NCI-H82 treated with DMSO at 0.1 percent for 48 hours (cell line): ENCODE data around the gene C4orf54.

Source experiments
- DNase-seq: peaks from one replicate; lab custom pipeline; 2025; ENCODE audit not compliant: unreplicated experiment; lab: John Stamatoyannopoulos, UW

The C4orf54 gene

GRCh38 chr4:99625369-99625768 lies 32.3 kb downstream of the C4orf54 start:
- no peak for DNase-seq

GRCh38 chr4:99624141-99624719 lies 33.4 kb downstream of the C4orf54 start:
- no peak for DNase-seq

- DNase-seq: no peak
Measured at GRCh38 chr4:99622341-99622740, 35.3 kb downstream of the C4orf54 start.

GRCh38 chr4:99617374-99617773 lies 40.3 kb downstream of the C4orf54 start:
- DNase-seq: no peak

GRCh38 chr4:99615170-99615820 lies 42.3 kb downstream of the C4orf54 start:
- peak; percentile 55 for DNase-seq

- no peak for DNase-seq
Measured at GRCh38 chr4:99614491-99614890, 43.1 kb downstream of the C4orf54 start.

GRCh38 chr4:99612704-99613103 lies 44.9 kb downstream of the C4orf54 start:
- no peak for DNase-seq

DNA sequence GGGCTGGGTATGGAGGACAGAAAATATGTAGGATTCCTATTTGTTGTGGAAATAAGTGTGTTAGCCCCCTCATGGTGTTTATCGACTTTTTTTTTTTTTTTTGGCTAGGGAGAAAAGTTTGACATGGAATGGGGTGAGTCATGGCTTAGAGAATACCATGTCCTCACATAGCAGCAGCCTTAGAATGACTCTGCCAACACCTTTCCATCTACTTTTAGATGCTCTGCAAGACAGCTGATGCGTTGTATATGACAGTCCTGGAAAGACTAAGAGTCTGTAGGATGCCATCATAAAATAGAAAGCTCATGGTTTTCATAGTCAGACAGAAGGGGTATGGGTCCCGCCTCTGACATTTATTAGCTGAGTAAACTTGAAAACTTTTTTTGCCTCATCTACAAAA lies 45.3 kb downstream of the C4orf54 start:
- no peak for DNase-seq

DNA sequence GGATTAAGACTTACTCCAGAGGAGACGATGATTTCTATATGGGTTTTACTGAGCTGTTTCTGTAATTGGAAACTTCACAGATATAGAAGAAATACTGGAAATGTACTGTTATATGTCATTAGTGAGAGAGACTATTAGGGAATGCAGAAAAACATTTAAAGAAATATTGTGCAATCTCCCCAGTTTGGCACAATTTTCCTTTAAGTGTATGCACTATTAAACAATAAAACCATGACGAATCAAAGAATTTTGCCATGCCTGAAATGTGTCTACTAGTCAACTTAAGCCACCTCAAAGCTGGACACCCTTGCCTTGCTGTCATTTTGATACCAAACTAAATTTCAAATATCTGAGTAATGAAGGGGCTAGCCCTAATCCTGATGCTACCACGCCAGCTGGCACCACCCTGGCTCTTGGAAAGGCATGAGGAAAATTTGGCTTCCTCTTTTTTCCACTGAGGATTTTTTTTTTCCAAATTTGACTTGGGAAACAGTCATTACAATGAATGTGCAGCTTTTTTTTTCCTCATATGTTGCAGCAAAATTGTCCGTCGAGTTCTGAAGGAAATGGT lies 46.9 kb downstream of the C4orf54 start:
- DNase-seq: no peak

DNA sequence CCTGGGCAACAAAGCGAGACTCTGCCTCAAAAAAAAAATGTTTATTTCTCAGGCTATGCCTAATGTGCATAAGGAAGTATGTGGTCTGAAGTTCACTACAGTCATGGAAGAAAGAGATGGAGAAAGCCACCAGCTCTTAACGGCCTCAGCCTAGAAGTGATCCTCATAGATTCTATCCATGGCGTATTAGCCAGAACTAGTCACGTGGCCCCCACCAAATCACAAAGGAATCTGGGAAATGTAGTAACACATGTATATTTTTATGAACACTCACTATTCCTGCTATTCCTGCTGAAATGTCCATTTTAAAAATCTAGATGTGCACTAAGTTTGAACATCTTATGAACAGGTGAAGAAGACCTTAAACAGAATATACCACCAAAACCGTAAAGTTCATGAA lies 49.2 kb downstream of the C4orf54 start:
- no peak for DNase-seq
